ENCODE measurements around the gene GSG1L. TPM values are rescaled to one million over a fixed set of nuclear protein-coding genes. Genes with fewer than 3 reads are reported as not detected.

Gene GSG1L
- total RNA-seq, 4 donors from 2014 or later = not detected

DNA sequence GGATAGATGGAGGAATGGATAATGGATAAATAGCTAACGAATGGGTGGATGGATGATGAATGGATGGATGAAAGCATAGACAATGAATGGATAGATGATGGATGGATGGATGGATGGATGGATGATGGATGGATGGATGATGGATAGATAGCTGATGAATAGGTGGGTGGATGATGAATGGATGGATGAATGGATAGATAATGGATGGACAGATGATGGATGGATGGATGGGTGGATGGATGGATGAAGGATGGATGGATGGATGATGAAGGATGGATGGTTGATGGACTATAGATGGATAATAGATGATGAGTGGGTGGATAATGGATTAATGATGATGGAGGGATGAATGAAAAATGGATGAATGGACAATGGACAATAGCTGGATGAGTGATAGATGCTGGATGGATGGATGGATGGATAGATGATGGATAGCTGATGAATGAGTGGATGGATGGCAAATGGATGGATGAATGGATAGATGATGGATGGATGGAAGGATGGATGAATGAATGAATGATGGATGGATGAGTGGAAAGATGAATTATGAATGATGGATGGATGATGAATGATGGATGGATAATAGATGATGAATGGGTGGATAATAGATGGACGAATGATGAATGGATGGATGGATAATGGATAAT lies 273.8 kb downstream of the GSG1L start:
- TF ChIP-seq, protein P1, sequence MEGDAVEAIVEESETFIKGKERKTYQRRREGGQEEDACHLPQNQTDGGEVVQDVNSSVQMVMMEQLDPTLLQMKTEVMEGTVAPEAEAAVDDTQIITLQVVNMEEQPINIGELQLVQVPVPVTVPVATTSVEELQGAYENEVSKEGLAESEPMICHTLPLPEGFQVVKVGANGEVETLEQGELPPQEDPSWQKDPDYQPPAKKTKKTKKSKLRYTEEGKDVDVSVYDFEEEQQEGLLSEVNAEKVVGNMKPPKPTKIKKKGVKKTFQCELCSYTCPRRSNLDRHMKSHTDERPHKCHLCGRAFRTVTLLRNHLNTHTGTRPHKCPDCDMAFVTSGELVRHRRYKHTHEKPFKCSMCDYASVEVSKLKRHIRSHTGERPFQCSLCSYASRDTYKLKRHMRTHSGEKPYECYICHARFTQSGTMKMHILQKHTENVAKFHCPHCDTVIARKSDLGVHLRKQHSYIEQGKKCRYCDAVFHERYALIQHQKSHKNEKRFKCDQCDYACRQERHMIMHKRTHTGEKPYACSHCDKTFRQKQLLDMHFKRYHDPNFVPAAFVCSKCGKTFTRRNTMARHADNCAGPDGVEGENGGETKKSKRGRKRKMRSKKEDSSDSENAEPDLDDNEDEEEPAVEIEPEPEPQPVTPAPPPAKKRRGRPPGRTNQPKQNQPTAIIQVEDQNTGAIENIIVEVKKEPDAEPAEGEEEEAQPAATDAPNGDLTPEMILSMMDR (IDR thresholded peaks at IDR 0.05; ENCODE audit: low read depth) = no peak

DNA sequence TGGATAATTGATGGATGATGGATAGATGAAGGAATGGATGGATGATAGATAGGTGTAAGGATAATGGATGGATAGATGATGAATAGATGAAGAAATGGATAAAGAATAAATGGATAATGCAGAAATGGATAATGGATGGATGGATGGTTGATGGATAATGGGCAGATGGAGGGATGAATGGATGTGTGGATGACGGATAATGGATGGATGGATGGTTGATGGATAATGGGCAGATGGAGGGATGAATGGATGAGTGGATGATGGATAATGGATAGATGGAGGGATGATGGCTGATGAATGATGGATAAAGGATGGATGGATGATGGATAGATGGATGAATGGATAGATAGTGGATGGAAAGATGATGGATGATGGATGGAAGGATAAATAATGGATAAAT lies 274.4 kb downstream of the GSG1L start:
- TF ChIP-seq, protein P1 (IDR thresholded peaks at IDR 0.05; ENCODE audit: low read depth) = no peak

DNA sequence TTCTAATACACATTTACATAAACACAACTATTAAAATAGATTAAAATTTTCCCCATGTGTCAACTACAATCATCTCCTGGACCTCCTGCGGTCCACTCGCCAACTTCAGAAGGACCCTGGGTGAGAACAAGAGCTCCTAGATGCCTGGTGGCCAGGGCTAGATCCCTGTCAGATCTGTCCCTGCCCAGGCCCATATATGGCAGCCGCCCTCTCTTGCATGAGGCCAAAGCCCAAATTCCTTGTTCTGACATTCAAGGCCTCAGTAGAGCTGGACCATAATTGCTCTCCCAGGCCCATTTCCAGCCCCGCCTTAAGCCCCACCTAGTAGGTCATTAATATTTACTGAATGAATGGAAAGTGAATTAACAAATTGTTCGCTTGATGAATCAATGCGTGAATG lies 275.8 kb downstream of the GSG1L start:
- TF ChIP-seq, protein P1 (IDR thresholded peaks at IDR 0.05; ENCODE audit: low read depth) = no peak

DNA sequence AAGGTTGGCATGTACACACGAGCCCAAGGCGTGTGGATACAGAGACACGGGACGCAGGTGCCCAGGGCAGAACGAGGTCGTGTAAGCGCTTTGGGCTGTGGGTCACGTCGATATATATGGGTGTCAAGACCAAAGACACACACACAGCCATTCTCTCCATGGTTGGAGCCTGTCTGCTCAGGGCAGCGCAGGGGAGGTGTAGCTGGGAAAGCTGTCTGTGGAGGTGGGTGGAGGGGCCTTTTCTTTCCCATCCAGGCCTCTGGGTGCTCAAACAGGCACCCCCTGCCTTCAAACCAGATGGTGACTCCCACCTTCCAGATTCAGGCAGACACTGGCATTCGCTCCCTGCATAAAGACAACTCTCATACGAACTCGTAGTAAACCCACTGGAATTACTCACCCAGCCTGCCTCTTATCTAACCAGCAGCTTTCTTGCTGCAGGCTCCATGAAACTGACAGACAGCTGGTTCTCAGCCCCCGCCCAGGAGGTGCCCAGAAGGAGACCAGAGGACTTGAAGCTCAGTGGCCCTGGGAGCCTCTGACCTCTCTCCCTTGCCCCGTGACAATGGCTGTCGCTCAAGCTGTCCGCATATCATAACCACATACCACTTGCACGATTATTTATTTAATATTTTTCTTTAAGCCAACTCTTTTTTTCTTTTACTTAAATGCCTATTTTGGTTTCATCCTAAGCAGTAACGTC lies 276.4 kb downstream of the GSG1L start:
- TF ChIP-seq, protein P1 (IDR thresholded peaks at IDR 0.05; ENCODE audit: low read depth) = no peak

DNA sequence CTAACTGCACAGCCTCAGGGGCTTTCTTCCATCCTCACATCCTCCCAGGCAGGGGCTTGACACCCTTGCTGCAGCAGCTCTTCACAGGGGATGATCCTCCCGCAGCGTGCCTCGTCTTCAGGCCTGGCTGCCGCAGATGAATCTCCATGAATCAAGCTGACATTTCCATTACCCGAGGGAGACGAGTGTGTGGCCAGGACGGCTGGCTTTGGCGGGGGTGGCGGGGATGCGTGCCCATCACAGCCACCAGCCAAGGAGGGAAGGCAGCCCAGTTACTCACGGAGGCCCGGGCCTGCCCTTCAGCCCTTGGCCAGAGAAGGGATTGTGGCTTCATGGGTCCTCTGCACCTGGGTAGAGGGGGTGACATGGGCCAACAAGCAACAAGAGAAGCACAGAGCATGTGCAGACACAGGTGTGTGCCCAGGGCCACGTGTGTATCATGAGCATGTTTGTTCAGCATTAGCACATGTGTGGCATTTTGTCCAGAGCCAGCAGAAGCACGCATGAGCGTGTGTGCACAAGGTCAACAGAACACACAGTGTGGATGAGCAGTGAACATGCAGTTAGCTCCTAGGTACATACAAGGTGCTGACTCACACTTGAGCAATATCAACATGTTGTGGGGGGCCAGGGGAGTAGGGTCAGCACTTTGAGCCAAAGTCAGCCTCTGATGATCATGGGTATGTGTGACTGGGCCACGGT lies 277.1 kb downstream of the GSG1L start:
- TF ChIP-seq, protein P1 (IDR thresholded peaks at IDR 0.05; ENCODE audit: low read depth) = no peak

DNA sequence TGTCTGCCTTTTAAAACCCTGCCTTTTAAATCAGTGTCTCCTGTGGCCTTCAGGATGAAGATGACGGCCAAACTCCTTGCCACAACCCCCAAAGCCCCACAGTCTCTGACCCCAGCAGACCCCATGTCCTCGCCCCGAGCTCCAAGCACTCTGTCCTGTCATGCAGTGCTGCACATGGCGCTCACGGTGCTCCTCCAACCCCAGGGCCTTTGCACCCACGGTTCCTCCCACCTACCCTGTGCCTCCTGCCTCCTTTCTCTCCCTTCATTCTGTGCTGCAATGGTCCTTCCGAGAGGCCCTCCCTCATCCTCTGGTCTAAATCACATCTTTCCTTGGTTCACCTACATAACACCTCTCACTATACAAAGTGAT lies 278.2 kb downstream of the GSG1L start:
- TF ChIP-seq, protein P1 (IDR thresholded peaks at IDR 0.05; ENCODE audit: low read depth) = no peak
